ENCODE measurements around the gene RIPK3.

The RIPK3 gene

GRCh38 chr14:24364841-24365240 is 25.1 kb upstream of the RIPK3 start:
- Histone ChIP-seq H3K36me3 (ENCODE audit: control insufficient read depth, insufficient read depth, low read length) (no peaks in the 10 kb centered on the region), H3K9ac (no peak overlapping the region), H3K27ac (no peak overlapping the region), H3K4me3 (ENCODE audit: low read depth, low read length) (no peak overlapping the region), H3K79me2 (no peaks in the 10 kb centered on the region), H3K4me1 (peaks cover 13% of the 10 kb centered on the region), H3K4me2 (ENCODE audit: low read length) (no peak overlapping the region), H2AFZ (no peak overlapping the region), H3K9me3 (ENCODE audit: control insufficient read depth, low read length) (no peaks in the 10 kb centered on the region), H3K27me3 (ENCODE audit: control insufficient read depth, insufficient read depth, low read length) (no peaks in the 10 kb centered on the region)
- TF ChIP-seq CTCF (IDR thresholded peaks at IDR 0.05): no peak

GRCh38 chr14:24363401-24363800 is 23.6 kb upstream of the RIPK3 start:
- no peak overlapping the region for H2AFZ ChIP-seq
- H3K36me3 ChIP-seq (ENCODE audit: control insufficient read depth, insufficient read depth, low read length): no peaks in the 10 kb centered on the region
- no peak overlapping the region for H3K9ac ChIP-seq
- no peaks in the 10 kb centered on the region for H3K9me3 ChIP-seq (ENCODE audit: control insufficient read depth, low read length)
- no peaks in the 10 kb centered on the region for H3K27me3 ChIP-seq (ENCODE audit: control insufficient read depth, insufficient read depth, low read length)
- no peak overlapping the region for H3K4me2 ChIP-seq (ENCODE audit: low read length)
- no peak overlapping the region for H3K4me3 ChIP-seq (ENCODE audit: low read depth, low read length)
- no peak overlapping the region for H3K27ac ChIP-seq
- H3K4me1 ChIP-seq: peaks cover 13% of the 10 kb centered on the region
- no peaks in the 10 kb centered on the region for H3K79me2 ChIP-seq
- no peak for TF ChIP-seq CTCF (IDR thresholded peaks at IDR 0.05)

GRCh38 chr14:24362241-24362960 is 22.6 kb upstream of the RIPK3 start:
- H3K4me3 ChIP-seq (ENCODE audit: low read depth, low read length): no peak overlapping the region
- H3K27ac ChIP-seq: no peak overlapping the region
- H3K9me3 ChIP-seq (ENCODE audit: control insufficient read depth, low read length): no peaks in the 10 kb centered on the region
- peaks cover 9% of the 10 kb centered on the region for H3K4me1 ChIP-seq
- H3K79me2 ChIP-seq: no peaks in the 10 kb centered on the region
- TF ChIP-seq CTCF (IDR thresholded peaks at IDR 0.05): no peak
- no peaks in the 10 kb centered on the region for H3K36me3 ChIP-seq (ENCODE audit: control insufficient read depth, insufficient read depth, low read length)
- H3K4me2 ChIP-seq (ENCODE audit: low read length): no peak overlapping the region
- no peak overlapping the region for H2AFZ ChIP-seq
- H3K9ac ChIP-seq: no peak overlapping the region
- no peaks in the 10 kb centered on the region for H3K27me3 ChIP-seq (ENCODE audit: control insufficient read depth, insufficient read depth, low read length)

GRCh38 chr14:24361326-24361725 is 21.5 kb upstream of the RIPK3 start:
- Histone ChIP-seq H3K27ac (no peak overlapping the region), H3K4me3 (ENCODE audit: low read depth, low read length) (no peak overlapping the region), H2AFZ (no peak overlapping the region), H3K9ac (no peak overlapping the region), H3K27me3 (ENCODE audit: control insufficient read depth, insufficient read depth, low read length) (no peaks in the 10 kb centered on the region), H3K4me2 (ENCODE audit: low read length) (no peak overlapping the region), H3K36me3 (ENCODE audit: control insufficient read depth, insufficient read depth, low read length) (no peaks in the 10 kb centered on the region), H3K4me1 (peaks cover 9% of the 10 kb centered on the region), H3K9me3 (ENCODE audit: control insufficient read depth, low read length) (no peaks in the 10 kb centered on the region), H3K79me2 (no peaks in the 10 kb centered on the region)
- TF ChIP-seq CTCF (IDR thresholded peaks at IDR 0.05): no peak

- no peaks in the 10 kb centered on the region for H3K36me3 ChIP-seq (ENCODE audit: control insufficient read depth, insufficient read depth, low read length)
- H3K9ac ChIP-seq: no peak overlapping the region
- H3K4me2 ChIP-seq (ENCODE audit: low read length): no peak overlapping the region
- H3K27ac ChIP-seq: no peak overlapping the region
- no peaks in the 10 kb centered on the region for H3K27me3 ChIP-seq (ENCODE audit: control insufficient read depth, insufficient read depth, low read length)
- H3K9me3 ChIP-seq (ENCODE audit: control insufficient read depth, low read length): no peaks in the 10 kb centered on the region
- peaks cover 3% of the 10 kb centered on the region for H3K4me1 ChIP-seq
- no peak for TF ChIP-seq CTCF (IDR thresholded peaks at IDR 0.05)
- no peak overlapping the region for H2AFZ ChIP-seq
- H3K79me2 ChIP-seq: no peaks in the 10 kb centered on the region
- H3K4me3 ChIP-seq (ENCODE audit: low read depth, low read length): no peak overlapping the region
These were observed 20.5 kb upstream of the RIPK3 start for GRCh38 chr14:24360281-24360680.

Data from parathyroid adenoma (tissue), 2 donors.